Panc1 (cell line): ENCODE data around the gene RADX. TPM values are rescaled to one million over a fixed set of nuclear protein-coding genes. Genes with fewer than 3 reads are reported as not detected.

Experiments
- ATAC-seq: fragments of 200-7000 bp; cut with Tn5 transposase; 2 replicates; pipeline ENCODE4 v1.9.1; 2020; ENCODE audit warnings: mild to moderate bottlenecking, moderate library complexity
- BruUV-seq: library from RNA; stranded (reverse); fragments of 400-500 nt; replicated peaks from 2 replicates; lab custom pipeline; 2021; lab: Mats Ljungman, UMichigan
- CTCF ChIA-PET: fragments of 300-600 bp; sonication (Branson Sonifier 250); formaldehyde crosslinking; loops from one replicate; lab custom pipeline; 2022; ENCODE audit warnings: antibody characterized with exemption; lab: Charles Lee
- POLR2A ChIA-PET: fragments of 300-600 bp; sonication (Branson Sonifier 250); formaldehyde crosslinking; loops from one replicate; lab custom pipeline; 2022; ENCODE audit warnings: antibody characterized with exemption; lab: Charles Lee
- DNase-seq: peaks from one replicate; pipeline ENCODE4 v3.0.0-alpha.2; 2010; ENCODE audit warnings: low read depth, low spot score
- H3K27ac ChIP-seq: 2 replicates; pipeline ENCODE4 v1.5.1; 2011; ENCODE audit warnings: mild to moderate bottlenecking, low read length, inconsistent platforms
- H3K27me3 ChIP-seq: fragments of 200-500 bp; sonication (Bioruptor generic); 2 replicates; pipeline ENCODE4 v1.6.0; 2014; ENCODE audit warnings: low read length, inconsistent platforms; ENCODE audit not compliant: control insufficient read depth, insufficient read depth
- H3K36me3 ChIP-seq: fragments of 200-500 bp; sonication (Bioruptor generic); 2 replicates; pipeline ENCODE4 v1.5.1; 2014; ENCODE audit warnings: inconsistent platforms, mild to moderate bottlenecking, low read length, moderate library complexity; ENCODE audit not compliant: control insufficient read depth, insufficient read depth
- H3K4me1 ChIP-seq: 2 replicates; pipeline ENCODE4 v1.5.1; 2011; ENCODE audit warnings: inconsistent platforms, mild to moderate bottlenecking, low read length, moderate library complexity; ENCODE audit not compliant: control insufficient read depth, insufficient read depth
- H3K4me3 ChIP-seq, 2 experiments: 2 replicates each; pipeline ENCODE4 v1.5.1; 2011 to 2012; ENCODE audit warnings: low read depth in 2 of 2, low read length in 2 of 2, mild to moderate bottlenecking in 2 of 2, inconsistent platforms in 1 of 2, moderate library complexity in 1 of 2
- H3K9me3 ChIP-seq: fragments of 200-500 bp; sonication (Bioruptor generic); 2 replicates; pipeline ENCODE4 v1.5.1; 2014; ENCODE audit warnings: low read depth, mild to moderate bottlenecking, inconsistent platforms, low read length, moderate library complexity; ENCODE audit not compliant: control insufficient read depth, insufficient read depth
- POLR2AphosphoS5 ChIP-seq: IDR thresholded peaks from 2 replicates; pipeline ENCODE4 v1.6.1; 2012; ENCODE audit warnings: mild to moderate bottlenecking, low read depth, low read length, moderate library complexity
- SIN3A ChIP-seq: IDR thresholded peaks from 2 replicates; pipeline ENCODE4 v1.6.1; 2012; ENCODE audit warnings: low read depth, mild to moderate bottlenecking, low read length, moderate library complexity, borderline replicate concordance; ENCODE audit not compliant: insufficient read depth
- TCF7L2 ChIP-seq: IDR thresholded peaks from 2 replicates; pipeline ENCODE4 v1.6.1; 2011; ENCODE audit warnings: mild to moderate bottlenecking, low read depth, low read length, inconsistent platforms
- in situ Hi-C: cut with HindIII; loops from 2 replicates; pipeline ENCODE4 v1.10.0; 2016; ENCODE audit warnings: low sequenced_read_pairs, low pct_unique_long_range_greater_than_20kb
- intact Hi-C: fragments of 100-400 bp; cut with micrococcal nuclease; formaldehyde crosslinking; loops from one replicate; pipeline ENCODE4 v1.10.0; 2022; ENCODE audit not compliant: unreplicated experiment
- microRNA-seq: library from miRNA; unstranded; fragments of <30 nt; microRNA quantifications from one replicate; pipeline ENCODE4 v1.1.0, GENCODE V29; 2020; ENCODE audit not compliant: unreplicated experiment
- total RNA-seq: library from RNA; stranded (reverse); gene quantifications from one replicate; pipeline ENCODE4 v1.2.1, GENCODE V29; 2021; ENCODE audit not compliant: unreplicated experiment
- TF ChIP-seq, protein P1 (sequence below), 2 experiments: IDR thresholded peaks; 2 replicates each; pipeline ENCODE4 v1.6.1; 2011 to 2012; ENCODE audit warnings: low read depth in 2 of 2, control low read depth in 1 of 2, low read length in 1 of 2, mild to moderate bottlenecking in 1 of 2, moderate library complexity in 1 of 2; ENCODE audit not compliant: insufficient read depth in 1 of 2
- TF ChIP-seq, protein P2 (sequence below): fragments of 450-650 bp; IDR thresholded peaks from 2 replicates; pipeline ENCODE4 v1.5.1; 2017; ENCODE audit warnings: mild to moderate bottlenecking

Gene RADX
- total RNA-seq, 1 experiment from 2014 or later: 5.2 TPM

DNA sequence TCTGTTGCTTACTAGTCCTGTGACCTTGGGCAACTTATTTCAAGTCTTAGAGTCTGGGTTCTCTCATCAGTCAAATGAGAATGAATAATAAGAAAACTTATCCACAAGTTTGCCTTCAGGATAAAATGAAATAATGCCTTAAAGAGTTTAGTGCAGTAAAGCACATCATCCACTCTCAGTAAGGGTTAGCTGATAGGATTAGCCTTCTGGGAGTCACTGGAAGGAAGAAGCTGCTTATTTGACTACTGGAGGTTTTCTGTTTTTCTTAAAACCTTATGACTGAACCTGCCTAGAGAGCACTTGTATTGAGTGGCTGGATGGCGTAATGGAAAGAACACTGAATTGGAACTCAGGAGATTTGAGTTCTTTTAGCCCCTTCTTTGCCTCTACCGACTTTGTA is 116.6 kb downstream of the RADX start:
- in situ Hi-C loops: no loop called here
- Histone ChIP-seq H3K4me1 (no peaks in the 10 kb centered on the region), H3K9me3 (no peaks in the 10 kb centered on the region), H3K4me3 (peak overlapping the region; percentile 64; a peak in 3 of 4 replicates), H3K27me3 (peaks cover 4% of the 10 kb centered on the region; the same call in 1 of the 2 replicates), H3K36me3 (no peaks in the 10 kb centered on the region), H3K27ac (peak overlapping the region; percentile 68)
- no TSS peak for BruUV-seq
- DNase-seq (no peak), ATAC-seq (peak; percentile 32)
- CTCF ChIA-PET: no interaction called here
- no peak for TF ChIP-seq TCF7L2
- TF ChIP-seq SIN3A: no peak
- TF ChIP-seq, protein P1, sequence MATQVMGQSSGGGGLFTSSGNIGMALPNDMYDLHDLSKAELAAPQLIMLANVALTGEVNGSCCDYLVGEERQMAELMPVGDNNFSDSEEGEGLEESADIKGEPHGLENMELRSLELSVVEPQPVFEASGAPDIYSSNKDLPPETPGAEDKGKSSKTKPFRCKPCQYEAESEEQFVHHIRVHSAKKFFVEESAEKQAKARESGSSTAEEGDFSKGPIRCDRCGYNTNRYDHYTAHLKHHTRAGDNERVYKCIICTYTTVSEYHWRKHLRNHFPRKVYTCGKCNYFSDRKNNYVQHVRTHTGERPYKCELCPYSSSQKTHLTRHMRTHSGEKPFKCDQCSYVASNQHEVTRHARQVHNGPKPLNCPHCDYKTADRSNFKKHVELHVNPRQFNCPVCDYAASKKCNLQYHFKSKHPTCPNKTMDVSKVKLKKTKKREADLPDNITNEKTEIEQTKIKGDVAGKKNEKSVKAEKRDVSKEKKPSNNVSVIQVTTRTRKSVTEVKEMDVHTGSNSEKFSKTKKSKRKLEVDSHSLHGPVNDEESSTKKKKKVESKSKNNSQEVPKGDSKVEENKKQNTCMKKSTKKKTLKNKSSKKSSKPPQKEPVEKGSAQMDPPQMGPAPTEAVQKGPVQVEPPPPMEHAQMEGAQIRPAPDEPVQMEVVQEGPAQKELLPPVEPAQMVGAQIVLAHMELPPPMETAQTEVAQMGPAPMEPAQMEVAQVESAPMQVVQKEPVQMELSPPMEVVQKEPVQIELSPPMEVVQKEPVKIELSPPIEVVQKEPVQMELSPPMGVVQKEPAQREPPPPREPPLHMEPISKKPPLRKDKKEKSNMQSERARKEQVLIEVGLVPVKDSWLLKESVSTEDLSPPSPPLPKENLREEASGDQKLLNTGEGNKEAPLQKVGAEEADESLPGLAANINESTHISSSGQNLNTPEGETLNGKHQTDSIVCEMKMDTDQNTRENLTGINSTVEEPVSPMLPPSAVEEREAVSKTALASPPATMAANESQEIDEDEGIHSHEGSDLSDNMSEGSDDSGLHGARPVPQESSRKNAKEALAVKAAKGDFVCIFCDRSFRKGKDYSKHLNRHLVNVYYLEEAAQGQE (IDR thresholded peaks at IDR 0.05; ENCODE audit: insufficient read depth in 1 of 2, low read depth in 2 of 2, low read length in 1 of 2): no peak
- no peak for TF ChIP-seq POLR2AphosphoS5
- TF ChIP-seq, protein P2, sequence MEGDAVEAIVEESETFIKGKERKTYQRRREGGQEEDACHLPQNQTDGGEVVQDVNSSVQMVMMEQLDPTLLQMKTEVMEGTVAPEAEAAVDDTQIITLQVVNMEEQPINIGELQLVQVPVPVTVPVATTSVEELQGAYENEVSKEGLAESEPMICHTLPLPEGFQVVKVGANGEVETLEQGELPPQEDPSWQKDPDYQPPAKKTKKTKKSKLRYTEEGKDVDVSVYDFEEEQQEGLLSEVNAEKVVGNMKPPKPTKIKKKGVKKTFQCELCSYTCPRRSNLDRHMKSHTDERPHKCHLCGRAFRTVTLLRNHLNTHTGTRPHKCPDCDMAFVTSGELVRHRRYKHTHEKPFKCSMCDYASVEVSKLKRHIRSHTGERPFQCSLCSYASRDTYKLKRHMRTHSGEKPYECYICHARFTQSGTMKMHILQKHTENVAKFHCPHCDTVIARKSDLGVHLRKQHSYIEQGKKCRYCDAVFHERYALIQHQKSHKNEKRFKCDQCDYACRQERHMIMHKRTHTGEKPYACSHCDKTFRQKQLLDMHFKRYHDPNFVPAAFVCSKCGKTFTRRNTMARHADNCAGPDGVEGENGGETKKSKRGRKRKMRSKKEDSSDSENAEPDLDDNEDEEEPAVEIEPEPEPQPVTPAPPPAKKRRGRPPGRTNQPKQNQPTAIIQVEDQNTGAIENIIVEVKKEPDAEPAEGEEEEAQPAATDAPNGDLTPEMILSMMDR: no peak
- intact Hi-C loops: no loop called here
- POLR2A ChIA-PET: no interaction called here

Small RNA genes within 50 kb of the gene (microRNA-seq; reads per million reads assigned to microRNA genes)
- not detected for gene MIR548AN

Other genes starting within 250 kb of the RADX start
- 5.0 TPM for gene RNF128, start 114.7 kb downstream of the RADX start, total RNA-seq
- gene TBC1D8B, start 190.7 kb downstream of the RADX start, total RNA-seq: 8.9 TPM